OCI-LY7 (cell line): Measurements from ENCODE around the gene COX17. TPM values are rescaled to one million over a fixed set of nuclear protein-coding genes. Genes with fewer than 3 reads are reported as not detected.

Experiments
- BruUV-seq: library from RNA; stranded (reverse); fragments of 400-500 nt; replicated peaks from 2 replicates; lab custom pipeline; 2021; lab: Mats Ljungman, UMichigan
- CTCF ChIA-PET: fragments of 300-600 bp; sonication (Branson Sonifier 250); formaldehyde crosslinking; loops from one replicate; lab custom pipeline; 2022; ENCODE audit warnings: antibody characterized with exemption; ENCODE audit not compliant: unreplicated experiment; lab: Charles Lee
- POLR2A ChIA-PET: fragments of 300-600 bp; sonication (Branson Sonifier 250); formaldehyde crosslinking; loops from one replicate; lab custom pipeline; 2022; ENCODE audit warnings: antibody characterized with exemption; lab: Charles Lee
- DNase-seq: peaks from one replicate; pipeline ENCODE4 v3.0.0-alpha.2; 2015; ENCODE audit warnings: low spot score
- H2AFZ ChIP-seq: fragments of 200-600 bp; sonication (generic), shearing (Covaris generic); 2 replicates; pipeline ENCODE4 v1.6.1; 2014; ENCODE audit warnings: mild to moderate bottlenecking, antibody characterized with exemption, low read length, moderate library complexity
- H3K27ac ChIP-seq: fragments of 200-600 bp; sonication (generic); 2 replicates; pipeline ENCODE4 v1.5.1; 2014; ENCODE audit warnings: mixed run types, low read depth, mild to moderate bottlenecking, moderate library complexity, low read length, inconsistent platforms; ENCODE audit not compliant: poor library complexity, severe bottlenecking
- H3K36me3 ChIP-seq: fragments of 200-600 bp; sonication (generic); 2 replicates; pipeline ENCODE4 v1.6.1; 2014; ENCODE audit warnings: mild to moderate bottlenecking, antibody characterized with exemption, low read length, moderate library complexity, mixed read lengths; ENCODE audit not compliant: insufficient read depth
- H3K4me1 ChIP-seq: fragments of 200-600 bp; sonication (generic); 2 replicates; pipeline ENCODE4 v1.5.1; 2014; ENCODE audit warnings: mild to moderate bottlenecking, low read length; ENCODE audit not compliant: insufficient read depth, poor library complexity, severe bottlenecking
- H3K4me2 ChIP-seq: fragments of 200-600 bp; sonication (generic); 2 replicates; pipeline ENCODE4 v1.6.1; 2014; ENCODE audit warnings: mild to moderate bottlenecking, low read length
- H3K4me3 ChIP-seq: fragments of 200-600 bp; sonication (generic); 2 replicates; pipeline ENCODE4 v1.5.1; 2014; ENCODE audit warnings: mild to moderate bottlenecking, low read depth, low read length; ENCODE audit not compliant: poor library complexity, severe bottlenecking
- H3K79me2 ChIP-seq: fragments of 200-600 bp; sonication (generic); 2 replicates; pipeline ENCODE4 v1.6.1; 2016; ENCODE audit warnings: low read depth, mild to moderate bottlenecking, low read length, moderate library complexity, mixed read lengths; ENCODE audit not compliant: insufficient read depth
- H3K9me2 ChIP-seq: fragments of 200-600 bp; sonication (generic); 2 replicates; pipeline ENCODE4 v1.6.1; 2016; ENCODE audit warnings: mild to moderate bottlenecking, low read length, mixed read lengths; ENCODE audit not compliant: insufficient read depth
- H3K9me3 ChIP-seq: fragments of 200-600 bp; sonication (generic); 2 replicates; pipeline ENCODE4 v1.6.1; 2014; ENCODE audit warnings: mild to moderate bottlenecking, mixed run types, low read length, mixed read lengths
- H4K20me1 ChIP-seq: fragments of 200-600 bp; sonication (generic); 2 replicates; pipeline ENCODE4 v1.6.1; 2014; ENCODE audit warnings: mild to moderate bottlenecking, antibody characterized with exemption, low read length, moderate library complexity, mixed read lengths; ENCODE audit not compliant: insufficient read depth
- CTCF ChIP-seq: fragments of 200-600 bp; sonication (generic); conservative IDR thresholded peaks from 2 replicates; pipeline ENCODE4 v1.5.1; 2014; ENCODE audit warnings: mild to moderate bottlenecking, antibody characterized with exemption, low read length, moderate library complexity, mixed read lengths
- EZH2phosphoT487 ChIP-seq: fragments of 200-600 bp; sonication (generic); IDR thresholded peaks from 2 replicates; pipeline ENCODE4 v1.6.1; 2018; ENCODE audit warnings: low read depth, borderline replicate concordance, mild to moderate bottlenecking, mixed run types, antibody characterized with exemption, low read length, moderate library complexity, mixed read lengths
- intact Hi-C: fragments of 100-400 bp; cut with micrococcal nuclease; formaldehyde crosslinking; loops from one replicate; pipeline ENCODE4 v1.10.0; 2022; ENCODE audit not compliant: unreplicated experiment
- total RNA-seq, 2 experiments: library from RNA; depleted of rRNA in 1 of 2; stranded (reverse); fragments of >200 nt in 1 of 2; shearing (Covaris generic) in 1 of 2; gene quantifications; 2 replicates each; pipeline ENCODE4 v1.2.3, GENCODE V29; 2014 to 2022

The COX17 gene
- total RNA-seq, 2 experiments from 2014 or later = 77.3 to 80.0 TPM

- H4K20me1 ChIP-seq = no peaks in the 10 kb centered on the region
- H3K4me1 ChIP-seq = peaks cover 6% of the 10 kb centered on the region
- no peaks in the 10 kb centered on the region for H3K36me3 ChIP-seq
- DNase-seq = no peak
- H3K4me2 ChIP-seq = no peak within 1 kb of the TSS
- H3K9me2 ChIP-seq = no peaks in the 10 kb centered on the region
- no peak within 1 kb of the TSS for H2AFZ ChIP-seq
- no peaks in the 10 kb centered on the region for H3K9me3 ChIP-seq
- H3K4me3 ChIP-seq = no peak within 1 kb of the TSS
- no peak within 1 kb of the TSS for H3K27ac ChIP-seq
- ChIA-PET POLR2A (interaction anchor here (0.5 to 1.2 kb wide), 5 partner anchors 10 to 526 kb away, joined by 3 to 4 read pairs (median 3); no protein-coding TSS in a partner anchor), CTCF (no interaction called here)
- no peak for TF ChIP-seq CTCF
- no peak for TF ChIP-seq EZH2phosphoT487
- BruUV-seq = no TSS peak
- H3K79me2 ChIP-seq = no peaks in the 10 kb centered on the region
- intact Hi-C loops = no loop called here
Observed at GRCh38 chr3:119660474-119661440, 16.4 kb downstream of the COX17 start, which contains the start of gene POPDC2. TSS of gene POPDC2 (minus strand) at chr3:119660589. CDS start at chr3:119660423, 166 bp downstream.

- Histone ChIP-seq H3K9me3 (no peaks in the 10 kb centered on the region), H3K4me2 (no peak overlapping the region), H3K27ac (no peak overlapping the region), H3K79me2 (no peaks in the 10 kb centered on the region), H3K9me2 (no peaks in the 10 kb centered on the region), H4K20me1 (no peaks in the 10 kb centered on the region), H3K4me3 (no peak overlapping the region), H2AFZ (no peak overlapping the region), H3K4me1 (peaks cover 3% of the 10 kb centered on the region), H3K36me3 (no peaks in the 10 kb centered on the region)
- BruUV-seq = no TSS peak
- TF ChIP-seq CTCF (no peak), EZH2phosphoT487 (no peak)
- intact Hi-C loops = no loop called here
- POLR2A ChIA-PET = interaction anchor here (0.5 kb wide), 1 partner anchor 527 kb away, joined by 3 read pairs; no protein-coding TSS in a partner anchor
- CTCF ChIA-PET = no interaction called here
- DNase-seq = no peak
Observed at GRCh38 chr3:119659606-119660291, 17.5 kb downstream of the COX17 start.
